ENCODE results near the gene PLAAT5. TPM values are rescaled to one million over a fixed set of nuclear protein-coding genes. Genes with fewer than 3 reads are reported as not detected.

PLAAT5 gene, protein sequence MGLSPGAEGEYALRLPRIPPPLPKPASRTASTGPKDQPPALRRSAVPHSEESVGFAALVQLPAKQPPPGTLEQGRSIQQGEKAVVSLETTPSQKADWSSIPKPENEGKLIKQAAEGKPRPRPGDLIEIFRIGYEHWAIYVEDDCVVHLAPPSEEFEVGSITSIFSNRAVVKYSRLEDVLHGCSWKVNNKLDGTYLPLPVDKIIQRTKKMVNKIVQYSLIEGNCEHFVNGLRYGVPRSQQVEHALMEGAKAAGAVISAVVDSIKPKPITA
- total RNA-seq: 10 to 100 TPM in 1 of 7 donors, 1 to 10 TPM in 6; 1.7 to 22.2 (median 3.8) TPM
- polyA plus RNA-seq: 10 to 100 TPM in 1 of 2 donors, 1 to 10 TPM in 1; 1.5 to 35.0 TPM
- long read RNA-seq, donor 1, partial matches to known transcripts: 1 of 19 reads
- long read RNA-seq, donor 1, other reads (novel, unspliced or antisense): 12 of 19 reads
- long read RNA-seq, donor 2, partial matches to known transcripts: 11 of 12 reads
- long read RNA-seq, donor 2, other reads (novel, unspliced or antisense): 0 of 12 reads
- long read RNA-seq, donor 3, partial matches to known transcripts: 1 of 13 reads
- long read RNA-seq, donor 3, other reads (novel, unspliced or antisense): 5 of 13 reads

DNA sequence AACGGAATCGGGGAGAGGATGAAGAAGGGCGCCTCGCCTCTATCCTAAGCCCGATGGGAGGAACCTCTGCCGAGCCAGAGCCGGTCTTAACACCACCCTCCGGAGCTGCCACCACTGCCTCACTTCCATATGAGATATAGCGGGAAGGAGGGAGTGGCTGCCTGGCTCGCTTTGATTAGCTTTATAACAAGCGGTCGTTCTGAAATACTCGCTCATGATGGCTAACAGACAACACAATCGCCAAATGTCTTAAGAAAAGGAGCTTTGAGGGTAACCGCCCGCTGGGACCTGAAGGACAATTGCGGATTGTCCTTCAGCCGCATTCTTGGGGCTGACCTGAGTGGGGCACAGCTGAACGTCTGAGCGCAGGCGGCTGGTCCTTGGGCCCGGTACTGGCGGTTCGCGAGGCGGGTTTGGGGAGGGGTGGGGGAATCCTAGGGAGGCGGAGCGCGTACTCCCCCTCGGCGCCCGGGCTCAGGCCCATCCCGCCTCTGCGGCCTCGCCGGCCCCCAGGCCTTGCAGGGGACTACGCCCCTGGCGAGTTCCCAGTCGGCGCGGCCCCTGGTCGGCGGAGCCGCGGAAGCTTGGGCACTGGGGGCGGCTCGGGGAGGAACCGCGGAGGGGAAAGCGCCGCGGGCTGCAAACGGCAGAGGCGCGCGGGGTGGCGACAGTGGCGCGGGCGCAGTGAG, at the start of gene PLAAT5:
PLAAT5 (minus strand) TSS at position 617 of the 689 bp plus-strand sequence; CDS start at position 484, 133 bp downstream.
- WGBS, 3 donors: 7% methylated on average over 46 to 60 of the region's 60 CpGs
- DNase-seq: peak; percentile 60 to 81 (median 75)
- Histone ChIP-seq H3K9me3 (no peaks in the 10 kb centered on the region), H3K4me3 (peak within 1 kb of the TSS; percentile 42), H3K27ac (peak within 1 kb of the TSS; percentile 17 to 77), H3K4me1 (ENCODE audit: insufficient read depth) (peaks cover 3% of the 10 kb centered on the region), H3K27me3 (no peaks in the 10 kb centered on the region), H3K36me3 (no peaks in the 10 kb centered on the region)
- intact Hi-C loops (cut with DNase I): loop anchor here in 2 of 4 donors (5.0 to 10.0 kb wide), 2 partner anchors 132 to 454 kb away; no protein-coding TSS in a partner anchor
- TF ChIP-seq POLR2A (IDR thresholded peaks at IDR 0.05): no peak

DNA sequence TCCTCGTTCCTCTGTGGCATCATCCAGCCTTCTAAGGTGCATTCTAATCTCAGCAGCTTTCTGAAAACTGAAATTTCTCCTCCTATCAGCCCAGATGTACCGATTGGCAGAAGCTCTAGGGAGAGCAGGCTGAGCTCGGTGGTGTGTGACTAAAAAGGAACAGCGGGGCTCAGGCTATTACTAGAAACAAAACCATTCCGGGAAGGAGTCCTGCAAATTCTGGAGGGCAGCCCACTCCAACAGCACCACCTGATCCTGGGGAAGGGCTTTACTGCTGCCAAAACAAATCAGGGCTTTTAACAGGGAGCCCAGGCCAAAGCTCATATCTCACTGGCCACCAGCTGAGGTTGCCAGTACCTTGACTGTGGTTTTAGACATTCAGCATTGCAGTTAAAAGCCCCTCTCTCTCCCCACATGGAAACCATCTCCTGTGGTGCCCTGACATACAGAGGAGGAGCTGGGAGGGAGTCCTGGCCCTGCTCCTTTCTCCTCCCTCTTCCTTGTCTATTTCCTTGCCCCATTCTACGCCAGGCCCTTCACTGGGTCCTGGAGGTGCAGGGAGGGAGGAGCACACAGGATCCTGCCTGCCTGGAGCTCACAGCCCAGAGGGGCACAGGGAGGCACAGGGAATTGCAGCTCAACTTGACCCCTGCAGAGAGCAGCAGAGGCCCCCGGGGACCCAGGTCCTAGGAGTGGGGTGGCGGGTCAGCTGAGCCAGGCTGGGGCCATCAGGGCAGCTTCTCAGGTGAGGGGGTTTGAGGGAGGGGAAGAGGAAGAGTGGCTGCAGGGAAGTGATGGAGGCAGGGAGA, 46.5 kb upstream of the PLAAT5 start:
- peak overlapping the region; percentile 89 to 92 for H3K27ac ChIP-seq
- TF ChIP-seq, protein P1, sequence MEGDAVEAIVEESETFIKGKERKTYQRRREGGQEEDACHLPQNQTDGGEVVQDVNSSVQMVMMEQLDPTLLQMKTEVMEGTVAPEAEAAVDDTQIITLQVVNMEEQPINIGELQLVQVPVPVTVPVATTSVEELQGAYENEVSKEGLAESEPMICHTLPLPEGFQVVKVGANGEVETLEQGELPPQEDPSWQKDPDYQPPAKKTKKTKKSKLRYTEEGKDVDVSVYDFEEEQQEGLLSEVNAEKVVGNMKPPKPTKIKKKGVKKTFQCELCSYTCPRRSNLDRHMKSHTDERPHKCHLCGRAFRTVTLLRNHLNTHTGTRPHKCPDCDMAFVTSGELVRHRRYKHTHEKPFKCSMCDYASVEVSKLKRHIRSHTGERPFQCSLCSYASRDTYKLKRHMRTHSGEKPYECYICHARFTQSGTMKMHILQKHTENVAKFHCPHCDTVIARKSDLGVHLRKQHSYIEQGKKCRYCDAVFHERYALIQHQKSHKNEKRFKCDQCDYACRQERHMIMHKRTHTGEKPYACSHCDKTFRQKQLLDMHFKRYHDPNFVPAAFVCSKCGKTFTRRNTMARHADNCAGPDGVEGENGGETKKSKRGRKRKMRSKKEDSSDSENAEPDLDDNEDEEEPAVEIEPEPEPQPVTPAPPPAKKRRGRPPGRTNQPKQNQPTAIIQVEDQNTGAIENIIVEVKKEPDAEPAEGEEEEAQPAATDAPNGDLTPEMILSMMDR (IDR thresholded peaks at IDR 0.05): no peak
- TF ChIP-seq EP300 (IDR thresholded peaks at IDR 0.05): no peak
- TF ChIP-seq POLR2A (IDR thresholded peaks at IDR 0.05): peak; percentile 25
- peak; percentile 78 to 87 (median 83) for DNase-seq
- intact Hi-C loops (cut with DNase I): no loop called here
- WGBS, 3 donors: 12 to 13% (median 12%) methylated on average over 8 of the region's 8 CpGs
- H3K9me3 ChIP-seq: no peaks in the 10 kb centered on the region
- H3K4me3 ChIP-seq: peak overlapping the region; percentile 37
- peaks cover 21% of the 10 kb centered on the region for H3K4me1 ChIP-seq (ENCODE audit: insufficient read depth)
- H3K36me3 ChIP-seq: no peaks in the 10 kb centered on the region
- no peaks in the 10 kb centered on the region for H3K27me3 ChIP-seq

DNA sequence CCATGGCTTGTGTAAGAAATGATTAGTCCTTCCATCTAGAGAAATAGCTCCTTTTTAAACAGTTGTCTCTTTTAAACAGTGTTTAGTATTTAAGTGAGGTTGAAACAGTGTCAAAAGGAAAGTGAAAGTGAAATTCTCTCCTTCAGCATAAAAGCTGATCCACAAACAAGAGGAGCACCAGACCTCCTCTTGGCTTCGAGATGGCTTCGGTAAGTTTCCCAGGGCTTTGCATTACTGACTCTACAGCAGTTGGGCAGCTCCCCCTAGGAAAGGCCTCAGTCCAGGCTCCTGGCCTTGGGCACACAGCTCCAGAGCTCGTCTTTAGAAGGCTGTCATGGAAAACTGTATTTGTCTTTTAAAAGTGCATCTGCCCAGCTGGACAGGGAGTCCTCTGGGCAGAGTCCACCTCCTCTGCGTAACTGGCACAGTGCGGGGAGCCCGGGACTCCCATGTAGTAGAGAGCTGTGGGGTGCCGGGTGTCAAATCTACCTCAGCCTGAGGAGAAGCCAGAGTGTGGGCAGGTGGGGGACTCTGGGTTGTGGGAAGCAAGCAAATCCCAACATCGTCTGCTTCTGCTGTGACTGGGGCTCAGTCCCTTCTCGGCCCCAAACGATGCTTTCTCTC, 45.8 kb upstream of the PLAAT5 start, which contains the start of gene PLAAT4:
PLAAT4 (plus strand) TSS at position 140 of the 624 bp plus-strand sequence; CDS start at position 201, 61 bp downstream.
- Histone ChIP-seq H3K9me3 (no peaks in the 10 kb centered on the region), H3K27ac (peak within 1 kb of the TSS; percentile 89 to 92), H3K27me3 (no peaks in the 10 kb centered on the region), H3K36me3 (no peaks in the 10 kb centered on the region), H3K4me1 (ENCODE audit: insufficient read depth) (peaks cover 21% of the 10 kb centered on the region), H3K4me3 (peak within 1 kb of the TSS; percentile 37)
- no peak for TF ChIP-seq POLR2A (IDR thresholded peaks at IDR 0.05)
- TF ChIP-seq EP300 (IDR thresholded peaks at IDR 0.05): no peak
- TF ChIP-seq, protein P1 (IDR thresholded peaks at IDR 0.05): no peak
- intact Hi-C loops (cut with DNase I): no loop called here
- 0 to 3% (median 2%) methylated on average over 10 of the region's 10 CpGs for WGBS, 3 donors
- DNase-seq: peak; percentile 58 to 69 (median 62)

DNA sequence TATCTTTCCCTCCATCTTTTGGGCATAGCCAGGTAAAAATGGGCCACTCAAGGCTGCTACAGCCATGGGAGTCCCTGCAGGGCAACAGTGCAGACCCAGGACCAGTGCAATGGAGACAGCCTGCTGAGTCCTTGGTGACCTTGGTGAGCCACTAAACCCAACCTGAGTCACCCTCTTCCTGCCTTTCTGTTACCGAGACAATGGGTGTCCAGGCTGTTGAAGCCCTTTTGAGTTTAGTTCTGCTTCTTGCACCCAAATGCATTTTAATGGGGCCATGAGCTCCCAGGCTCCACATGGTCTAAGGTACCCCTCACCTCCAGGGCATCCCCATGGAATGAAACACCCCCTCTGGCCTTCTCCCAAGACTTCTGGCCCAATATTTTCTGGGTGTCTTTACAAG, 44.8 kb upstream of the PLAAT5 start:
- Histone ChIP-seq H3K4me3 (no peak overlapping the region), H3K27ac (peak overlapping the region in 1 of 2 donors; percentile 92), H3K27me3 (no peaks in the 10 kb centered on the region), H3K4me1 (ENCODE audit: insufficient read depth) (peaks cover 23% of the 10 kb centered on the region), H3K9me3 (no peaks in the 10 kb centered on the region), H3K36me3 (no peaks in the 10 kb centered on the region)
- DNase-seq: no peak
- intact Hi-C loops (cut with DNase I): no loop called here
- no peak for TF ChIP-seq EP300 (IDR thresholded peaks at IDR 0.05)
- no peak for TF ChIP-seq POLR2A (IDR thresholded peaks at IDR 0.05)
- TF ChIP-seq, protein P1 (IDR thresholded peaks at IDR 0.05): no peak
- WGBS, 3 donors: 84 to 94% (median 93%) methylated on average over 1 of the region's 1 CpG
